Cardiac septum (tissue), 1 donor: ENCODE data around the gene SLC44A4. TPM values are rescaled to one million over a fixed set of nuclear protein-coding genes. Genes with fewer than 3 reads are reported as not detected.
"Not testable (repeated sequence)": the region's sequence is repeated elsewhere in the genome, so short reads cannot be mapped to it uniquely, and the experiment has no call there.

Source experiments
- DNase-seq: peaks from one replicate; pipeline ENCODE4 v3.0.0-alpha.2; 2020; ENCODE audit warnings: low spot score
- intact Hi-C: fragments of 100-400 bp; cut with DNase I; formaldehyde crosslinking; loops from one replicate; pipeline ENCODE4 v1.14.0; 2022
- total RNA-seq: library from RNA; stranded (reverse); fragmentation: NEBNext Ultra II Directional; extraction: Animal tissue kit (Norgen Biotek cat#: 25700); gene quantifications from one replicate; pipeline ENCODE4 v1.2.1, GENCODE V29; 2021
- donor health status: DM: no; HTN: no; CAD: no.

SLC44A4 gene
- total RNA-seq, 1 donor from 2014 or later, result not detected

DNA sequence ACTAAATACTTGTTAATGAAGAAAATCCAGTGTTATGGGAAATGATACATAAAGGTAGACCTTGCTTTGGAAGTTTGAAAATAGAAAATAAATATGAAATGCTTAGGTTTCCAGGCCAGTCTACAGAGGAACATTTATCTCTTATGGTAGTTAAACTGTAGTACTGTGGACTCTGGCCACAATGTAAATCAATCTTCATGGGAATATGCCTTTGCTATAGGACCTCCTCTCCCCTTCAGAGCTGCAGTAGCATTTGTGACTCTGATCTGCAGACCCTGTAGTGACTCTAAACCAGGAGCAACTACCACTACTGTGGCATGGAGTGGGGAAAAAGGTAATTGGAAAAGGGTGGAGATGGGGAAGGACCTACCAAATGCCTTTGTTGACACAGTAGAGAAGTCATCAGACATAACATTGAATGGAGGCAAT lies 58.9 kb downstream of the SLC44A4 start:
- DNase-seq, result no peak

GRCh38 chr6:31817929-31818511 lies 60.8 kb downstream of the SLC44A4 start:
- intact Hi-C loops, result not testable (repeated sequence)
- peak; percentile 63 for DNase-seq

More for the DNA sequence above, 58.9 kb downstream of the SLC44A4 start:
- intact Hi-C loops, result no loop called here

DNA sequence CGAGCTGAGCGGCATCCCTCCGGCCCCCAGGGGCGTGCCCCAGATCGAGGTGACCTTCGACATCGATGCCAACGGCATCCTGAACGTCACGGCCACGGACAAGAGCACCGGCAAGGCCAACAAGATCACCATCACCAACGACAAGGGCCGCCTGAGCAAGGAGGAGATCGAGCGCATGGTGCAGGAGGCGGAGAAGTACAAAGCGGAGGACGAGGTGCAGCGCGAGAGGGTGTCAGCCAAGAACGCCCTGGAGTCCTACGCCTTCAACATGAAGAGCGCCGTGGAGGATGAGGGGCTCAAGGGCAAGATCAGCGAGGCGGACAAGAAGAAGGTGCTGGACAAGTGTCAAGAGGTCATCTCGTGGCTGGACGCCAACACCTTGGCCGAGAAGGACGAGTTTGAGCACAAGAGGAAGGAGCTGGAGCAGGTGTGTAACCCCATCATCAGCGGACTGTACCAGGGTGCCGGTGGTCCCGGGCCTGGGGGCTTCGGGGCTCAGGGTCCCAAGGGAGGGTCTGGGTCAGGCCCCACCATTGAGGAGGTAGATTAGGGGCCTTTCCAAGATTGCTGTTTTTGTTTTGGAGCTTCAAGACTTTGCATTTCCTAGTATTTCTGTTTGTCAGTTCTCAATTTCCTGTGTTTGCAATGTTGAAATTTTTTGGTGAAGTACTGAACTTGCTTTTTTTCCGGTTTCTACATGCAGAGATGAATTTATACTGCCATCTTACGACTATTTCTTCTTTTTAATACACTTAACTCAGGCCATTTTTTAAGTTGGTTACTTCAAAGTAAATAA lies 61.5 kb downstream of the SLC44A4 start:
- intact Hi-C loops, result not testable (repeated sequence)
- DNase-seq, result peak; percentile 73

GRCh38 chr6:31815025-31815838 lies 63.6 kb downstream of the SLC44A4 start, which contains the start of the genes HSPA1A and HSPA1L:
HSPA1A (plus strand) TSS chr6:31815543; CDS start chr6:31815757, 214 bp downstream.
HSPA1L (minus strand) TSS chr6:31815283; CDS start chr6:31811972, 3,311 bp downstream.
- peak; percentile 98 for DNase-seq
- intact Hi-C loops, result no loop called here

DNA sequence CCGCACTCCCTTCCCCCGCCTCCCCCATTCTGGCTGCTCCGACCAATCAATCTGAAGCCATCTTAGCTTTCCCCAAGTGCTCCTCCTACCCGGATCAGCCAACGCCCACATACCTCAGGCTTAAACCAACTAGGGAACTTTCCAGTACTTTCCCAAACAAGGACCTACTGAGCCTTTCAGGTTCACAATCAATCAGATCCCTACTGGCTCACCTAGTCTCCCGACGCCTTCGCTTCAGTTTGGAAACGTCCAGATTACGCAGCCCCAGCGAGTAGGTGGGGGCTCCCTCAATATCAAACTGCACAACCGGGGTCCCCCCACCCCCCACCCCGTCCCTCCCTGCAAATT lies 64.1 kb downstream of the SLC44A4 start:
- intact Hi-C loops, result no loop called here
- DNase-seq, result peak; percentile 97

GRCh38 chr6:31813465-31813849 lies 65.3 kb downstream of the SLC44A4 start:
- intact Hi-C loops, result no loop called here
- DNase-seq, result peak; percentile 74

Other genes starting within 250 kb of the SLC44A4 start
- 270 TPM for gene BAG6, start 226.3 kb downstream of the SLC44A4 start, total RNA-seq
- 1.4 TPM for gene APOM, start 223.1 kb downstream of the SLC44A4 start, total RNA-seq
- gene C6orf47, start 218.2 kb downstream of the SLC44A4 start, total RNA-seq, result 17.7 TPM
- 13.6 TPM for gene GPANK1, start 214.0 kb downstream of the SLC44A4 start, total RNA-seq
- 96.3 TPM for gene CSNK2B, start 212.9 kb downstream of the SLC44A4 start, total RNA-seq
- 6.5 TPM for gene LY6G5B, start 209.0 kb downstream of the SLC44A4 start, total RNA-seq
- 2.9 TPM for gene LY6G5C, start 197.9 kb downstream of the SLC44A4 start, total RNA-seq
- 26.9 TPM for gene ABHD16A, start 175.7 kb downstream of the SLC44A4 start, total RNA-seq
- not detected for gene LY6G6F, start 172.1 kb downstream of the SLC44A4 start, total RNA-seq
- not detected for gene LY6G6D, start 163.6 kb downstream of the SLC44A4 start, total RNA-seq
- not detected for gene LY6G6C, start 157.3 kb downstream of the SLC44A4 start, total RNA-seq
- gene MPIG6B, start 155.6 kb downstream of the SLC44A4 start, total RNA-seq, result 0.24 TPM
- 69.9 TPM for gene DDAH2, start 149.7 kb downstream of the SLC44A4 start, total RNA-seq
- 131 TPM for gene CLIC1, start 142.5 kb downstream of the SLC44A4 start, total RNA-seq
- gene MSH5, start 139.0 kb downstream of the SLC44A4 start, total RNA-seq, result 1.7 TPM
- 0.86 TPM for gene SAPCD1, start 116.3 kb downstream of the SLC44A4 start, total RNA-seq
- gene VWA7, start 101.7 kb downstream of the SLC44A4 start, total RNA-seq, result 21.5 TPM
- 35.0 TPM for gene VARS1, start 83.2 kb downstream of the SLC44A4 start, total RNA-seq
- 24.0 TPM for gene LSM2, start 72.0 kb downstream of the SLC44A4 start, total RNA-seq
- 2.4 TPM for gene HSPA1L, start 63.7 kb downstream of the SLC44A4 start, total RNA-seq
- gene HSPA1A, start 63.5 kb downstream of the SLC44A4 start, total RNA-seq, result 296 TPM
- 221 TPM for gene HSPA1B, start 51.3 kb downstream of the SLC44A4 start, total RNA-seq
- 19.4 TPM for gene NEU1, start 16.2 kb downstream of the SLC44A4 start, total RNA-seq
- gene EHMT2, start 18.7 kb upstream of the SLC44A4 start, total RNA-seq, result 14.5 TPM
- 5.2 TPM for gene ZBTB12, start 23.1 kb upstream of the SLC44A4 start, total RNA-seq
- gene C2, start 48.7 kb upstream of the SLC44A4 start, total RNA-seq, result 5.1 TPM
- 5.0 TPM for gene CFB, start 67.1 kb upstream of the SLC44A4 start, total RNA-seq
- gene NELFE, start 80.0 kb upstream of the SLC44A4 start, total RNA-seq, result 46.7 TPM
- gene SKIC2, start 80.2 kb upstream of the SLC44A4 start, total RNA-seq, result 33.2 TPM
- 14.0 TPM for gene DXO, start 93.1 kb upstream of the SLC44A4 start, total RNA-seq
- 131 TPM for gene C4A, start 103.1 kb upstream of the SLC44A4 start, total RNA-seq
- gene C4B, start 135.8 kb upstream of the SLC44A4 start, total RNA-seq, result 92.4 TPM
- 2.0 TPM for gene CYP21A2, start 159.4 kb upstream of the SLC44A4 start, total RNA-seq
- gene TNXB, start 230.3 kb upstream of the SLC44A4 start, total RNA-seq, result 59.9 TPM
- 40.8 TPM for gene ATF6B, start 249.2 kb upstream of the SLC44A4 start, total RNA-seq